GM19395 (cell line): Measurements from ENCODE around the gene SLC5A2.
"Not testable (repeated sequence)": the region's sequence is repeated elsewhere in the genome, so short reads cannot be mapped to it uniquely, and the experiment has no call there.

Experiments used
- ATAC-seq: cut with Tn5 transposase; IDR thresholded peaks from one replicate; pipeline ENCODE4 v1.9.1; 2021; ENCODE audit warnings: mild to moderate bottlenecking, moderate library complexity; ENCODE audit not compliant: unreplicated experiment

The SLC5A2 gene

DNA sequence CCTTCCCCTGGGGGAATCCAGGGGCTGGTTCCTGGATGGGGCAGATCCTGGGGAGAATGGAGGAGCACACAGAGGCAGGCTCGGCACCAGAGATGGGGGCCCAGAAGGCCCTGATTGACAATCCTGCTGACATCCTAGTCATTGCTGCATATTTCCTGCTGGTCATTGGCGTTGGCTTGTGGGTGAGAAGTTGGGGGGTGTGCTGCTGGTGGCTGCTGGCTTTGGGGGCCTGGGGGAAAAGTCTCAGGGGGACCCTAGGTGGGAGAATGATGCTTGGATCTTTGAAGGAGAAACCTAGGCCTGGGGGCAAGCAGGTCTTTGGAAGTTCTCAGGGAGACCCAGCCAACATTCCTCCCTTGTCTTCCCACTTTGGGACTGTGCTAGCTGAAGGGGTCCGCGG lies at the start of gene SLC5A2:
Gene SLC5A2 (plus strand): TSS at position 43 of the 400 bp plus-strand sequence. CDS start 14 bp downstream, at position 57.
- no peak for ATAC-seq

DNA sequence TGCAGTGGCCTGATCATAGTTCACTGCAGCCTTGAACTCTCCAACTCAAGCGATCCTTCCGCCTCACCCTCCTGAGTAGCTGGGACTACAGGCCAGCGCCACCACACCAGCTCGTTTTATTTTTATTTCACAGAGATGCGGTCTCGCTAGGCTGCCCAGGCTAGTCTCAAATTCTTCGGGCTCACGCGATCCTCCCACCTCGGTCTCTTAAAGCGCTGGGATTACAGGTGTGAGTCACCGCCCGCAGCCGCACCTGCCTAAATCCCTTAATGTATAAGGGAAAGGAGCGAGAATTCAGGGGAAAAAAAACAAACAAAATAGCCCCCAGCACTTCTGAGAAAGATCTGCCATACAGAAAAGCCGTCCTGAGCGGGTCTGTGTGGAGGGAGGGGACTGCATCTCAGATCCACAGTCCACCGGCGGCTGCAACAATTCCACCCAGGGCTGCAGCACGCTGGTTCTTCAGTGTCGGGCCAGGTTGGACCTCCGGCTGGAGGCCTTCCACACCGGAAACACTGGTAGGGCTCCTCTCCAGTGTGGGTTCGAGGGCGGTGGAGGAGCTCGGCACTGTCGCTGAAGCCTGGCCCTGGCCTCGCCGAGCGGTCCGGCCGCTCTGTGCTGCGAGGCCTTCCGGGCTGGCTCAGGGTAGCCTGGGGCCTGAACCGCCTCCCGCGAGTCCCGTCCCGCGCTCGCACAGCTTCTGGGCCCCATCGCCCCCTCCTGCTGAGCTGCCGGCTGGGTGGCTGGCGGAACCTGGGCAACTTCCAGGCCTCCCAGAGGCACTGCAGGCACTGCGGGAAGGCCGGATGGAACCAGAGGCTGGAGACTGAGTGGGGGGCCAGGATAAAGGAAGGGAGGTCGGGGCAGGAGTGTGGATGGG lies 47.3 kb upstream of the SLC5A2 start:
- no peak for ATAC-seq

DNA sequence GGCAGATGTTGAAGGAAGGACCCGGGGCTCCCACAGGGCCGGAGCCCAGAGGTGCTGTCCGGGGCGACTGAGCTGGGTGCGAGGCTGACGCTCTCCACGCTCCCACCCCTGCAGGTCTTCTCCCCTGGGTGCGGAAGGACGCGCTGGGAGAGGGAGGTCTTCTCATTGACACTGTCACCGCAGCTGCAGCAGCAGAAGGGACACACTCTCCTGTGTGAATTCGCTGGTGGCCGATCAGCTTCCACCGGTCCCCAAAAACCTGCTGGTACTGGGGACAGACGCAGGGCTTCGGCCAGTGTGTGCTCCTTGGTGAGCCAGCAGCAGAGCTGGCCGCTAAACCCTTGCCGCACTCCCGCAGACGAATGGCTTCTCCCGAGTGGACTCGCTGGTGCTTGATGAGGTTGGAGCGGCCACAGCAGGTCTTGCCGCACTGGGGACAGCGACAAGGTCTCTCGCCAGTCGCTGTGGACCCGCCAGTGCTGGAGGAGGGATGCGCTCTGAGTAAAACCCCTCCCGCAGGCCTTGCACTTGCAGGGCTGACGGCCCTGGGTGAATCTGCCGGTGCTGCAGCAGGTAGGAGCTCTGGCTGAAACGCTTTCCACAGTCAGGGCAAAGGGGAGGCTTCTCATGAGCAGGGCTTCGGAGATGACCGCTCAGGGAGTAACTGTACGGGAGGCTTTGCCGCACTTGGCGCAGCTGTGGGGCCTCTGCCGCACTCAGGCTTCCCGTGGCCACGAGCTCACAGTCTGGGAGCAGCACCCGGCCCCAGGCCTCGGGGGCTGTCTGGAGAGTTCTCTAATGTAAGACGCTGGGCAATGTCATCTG lies 46.5 kb upstream of the SLC5A2 start:
- ATAC-seq = no peak

DNA sequence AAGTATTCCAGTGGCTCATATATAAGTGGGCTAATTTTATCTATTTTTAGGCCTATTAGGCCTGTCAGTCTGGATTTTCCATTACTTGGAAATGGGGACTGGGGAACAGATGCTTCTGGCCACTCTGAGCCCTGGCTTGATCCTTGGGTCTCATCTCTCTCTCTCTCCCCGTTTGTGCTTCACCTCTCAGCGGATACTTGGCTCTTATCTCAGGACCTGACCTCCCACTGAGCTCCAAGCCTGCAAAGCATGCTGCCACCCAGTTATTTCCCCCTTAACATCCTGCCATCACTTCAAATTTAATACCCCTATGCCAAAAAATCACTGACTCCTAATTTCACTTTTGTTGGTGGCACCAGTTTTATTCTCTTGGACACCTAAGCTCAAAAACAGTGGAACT lies 44.5 kb upstream of the SLC5A2 start:
- no peak for ATAC-seq

DNA sequence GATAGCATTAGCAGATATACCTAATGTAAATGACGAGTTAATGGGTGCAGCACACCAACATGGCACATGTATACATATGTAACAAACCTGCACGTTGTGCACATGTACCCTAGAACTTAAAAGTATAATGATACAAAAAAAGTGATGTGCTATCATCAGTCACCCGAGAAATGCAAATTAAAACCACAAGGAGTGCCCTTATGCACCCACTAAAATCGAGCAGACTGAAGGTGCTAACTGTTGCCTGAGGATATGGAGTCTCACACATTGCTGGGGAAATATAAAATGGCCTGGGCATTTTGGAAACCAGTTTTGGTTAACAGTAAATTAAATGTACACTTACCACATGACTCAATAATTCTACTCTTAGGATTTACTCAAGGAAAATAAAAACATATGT lies 43.9 kb upstream of the SLC5A2 start:
- ATAC-seq = not testable (repeated sequence)

DNA sequence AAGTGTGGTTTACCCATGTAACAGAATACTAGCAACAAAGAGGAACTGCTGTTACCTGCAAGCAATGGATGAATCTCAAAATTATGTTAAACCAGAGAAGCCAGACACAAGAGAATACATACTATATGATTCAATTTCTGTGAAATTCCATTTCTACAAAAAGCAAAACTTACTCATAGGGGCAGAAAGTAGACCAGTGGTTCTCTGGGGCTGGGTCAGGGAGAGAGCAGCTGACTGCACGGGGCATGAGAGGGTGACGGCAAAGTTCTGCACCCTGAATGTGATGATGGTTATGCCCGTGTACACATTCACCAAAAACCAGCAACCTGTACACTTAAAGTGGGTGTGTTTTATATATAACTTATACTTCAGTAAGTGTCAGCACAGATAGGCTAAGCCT lies 43.4 kb upstream of the SLC5A2 start:
- no peak for ATAC-seq

DNA sequence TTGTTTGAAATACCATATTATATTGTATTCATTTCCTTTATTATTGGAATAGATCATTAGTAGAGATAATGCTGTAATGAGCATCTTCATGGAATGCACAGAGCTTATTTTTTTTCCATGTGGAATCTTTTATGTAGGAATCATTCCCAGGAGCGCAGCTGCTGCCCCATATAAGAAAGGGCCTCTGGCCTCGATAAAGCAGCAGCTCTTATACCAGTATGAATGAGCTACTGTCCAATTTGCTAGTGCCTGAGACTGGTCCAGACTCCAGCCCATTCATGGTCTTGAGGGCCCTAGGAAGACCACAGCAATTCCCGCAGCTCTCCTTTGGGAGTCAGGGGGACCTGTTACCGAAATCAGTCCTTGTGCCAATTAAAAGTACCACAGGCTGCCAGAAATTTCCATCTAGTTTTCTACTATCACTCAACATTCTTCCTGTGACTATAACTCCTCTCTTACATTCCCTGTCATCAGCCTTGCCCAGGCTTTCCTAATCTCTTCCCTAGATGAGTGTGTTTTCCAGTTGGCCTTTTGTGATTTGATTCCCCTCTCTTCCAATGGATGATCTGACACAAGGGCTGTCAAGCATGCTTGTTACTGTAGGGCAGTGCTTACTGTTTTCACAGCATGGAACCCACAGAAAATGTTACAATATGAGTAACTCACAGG lies 42.3 kb upstream of the SLC5A2 start:
- no peak for ATAC-seq

DNA sequence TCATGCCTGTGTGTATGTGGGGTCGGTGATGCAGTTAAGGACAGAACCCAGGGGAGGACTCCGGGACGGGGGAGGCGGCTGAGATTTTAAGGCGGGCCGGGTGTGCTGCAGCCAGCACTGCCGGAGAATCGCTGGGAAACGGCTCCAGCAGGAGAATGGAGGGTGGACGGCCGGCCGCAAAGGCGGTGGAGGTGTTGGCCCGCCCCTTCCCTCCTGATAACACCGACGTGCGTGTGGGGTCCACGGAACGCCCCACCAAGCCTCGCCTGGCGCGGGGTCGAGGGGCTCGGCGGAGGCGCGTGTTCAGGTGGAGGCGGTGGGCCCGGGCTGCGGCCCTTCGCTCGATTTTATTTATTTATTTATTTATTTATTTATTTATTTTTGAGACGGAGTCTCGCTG lies 41.0 kb upstream of the SLC5A2 start:
- ATAC-seq = no peak

DNA sequence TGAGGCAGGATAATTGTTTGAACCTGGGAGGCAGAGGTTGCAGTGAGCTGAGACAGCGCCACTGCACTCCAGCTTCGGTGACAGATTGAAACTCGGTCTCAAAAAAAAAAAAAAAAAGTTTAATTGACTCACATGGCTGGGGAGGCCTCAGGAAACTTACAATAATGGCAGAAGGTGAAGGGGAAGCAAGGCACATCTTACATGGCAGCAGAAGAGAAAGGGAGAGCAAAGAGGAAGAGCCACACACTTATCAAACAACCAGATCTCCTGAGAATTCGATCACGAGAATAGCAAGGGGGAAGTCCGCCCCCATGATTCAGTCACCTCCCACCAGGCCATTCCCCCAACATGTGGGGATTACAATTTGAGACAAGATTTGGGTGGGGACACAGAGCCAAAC lies 37.0 kb upstream of the SLC5A2 start:
- not testable (repeated sequence) for ATAC-seq

DNA sequence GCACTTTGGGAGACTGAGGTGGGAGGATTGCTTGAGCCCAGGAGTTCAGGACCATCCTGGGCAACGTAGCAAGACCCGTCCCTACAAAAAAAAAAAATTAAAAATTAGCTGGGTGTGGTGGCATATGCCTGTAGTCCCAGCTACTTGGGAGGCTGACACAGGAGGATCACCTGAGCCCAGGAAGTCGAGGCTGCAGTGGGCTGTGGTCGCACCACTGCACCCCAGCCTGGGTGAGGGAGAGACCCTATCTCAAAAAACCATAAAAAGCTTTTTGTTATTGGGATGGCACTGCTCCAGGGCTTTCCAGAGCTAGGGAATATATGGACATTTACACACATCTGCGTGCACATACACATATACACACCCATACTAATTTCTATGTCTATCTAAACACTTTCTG lies 31.7 kb upstream of the SLC5A2 start:
- no peak for ATAC-seq

DNA sequence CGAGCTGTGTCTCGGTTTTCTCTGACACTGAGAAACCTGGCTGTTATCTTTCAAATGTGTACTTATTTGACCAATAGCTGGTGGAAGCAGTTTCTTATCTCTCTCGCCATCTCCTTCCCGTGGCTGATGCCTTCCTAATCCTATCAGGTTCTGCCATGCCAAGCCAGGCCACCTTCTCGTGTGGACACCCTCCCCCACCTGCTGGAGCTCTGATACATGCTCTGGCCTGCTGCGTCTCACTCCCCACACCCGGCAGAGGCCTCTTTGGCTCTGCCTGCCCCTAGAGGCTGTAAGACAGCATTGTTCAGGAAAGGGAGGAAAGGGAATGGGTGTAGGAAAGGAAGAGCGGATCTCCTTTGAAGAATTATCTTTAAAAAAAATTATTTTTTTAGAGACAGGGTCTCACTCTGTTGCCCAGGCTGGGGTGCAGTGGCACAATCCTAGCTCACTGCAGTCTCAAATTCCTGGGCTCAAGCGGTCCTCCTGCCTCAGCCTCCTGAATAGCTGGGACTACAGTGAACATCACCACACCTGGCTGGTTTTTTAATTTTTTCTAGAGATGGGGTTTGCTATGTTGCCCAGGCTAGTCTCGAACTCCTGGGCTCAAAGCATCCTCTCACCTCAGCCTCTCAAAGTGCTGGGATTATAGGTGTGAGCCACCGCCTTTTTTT lies 31.1 kb upstream of the SLC5A2 start:
- no peak for ATAC-seq

DNA sequence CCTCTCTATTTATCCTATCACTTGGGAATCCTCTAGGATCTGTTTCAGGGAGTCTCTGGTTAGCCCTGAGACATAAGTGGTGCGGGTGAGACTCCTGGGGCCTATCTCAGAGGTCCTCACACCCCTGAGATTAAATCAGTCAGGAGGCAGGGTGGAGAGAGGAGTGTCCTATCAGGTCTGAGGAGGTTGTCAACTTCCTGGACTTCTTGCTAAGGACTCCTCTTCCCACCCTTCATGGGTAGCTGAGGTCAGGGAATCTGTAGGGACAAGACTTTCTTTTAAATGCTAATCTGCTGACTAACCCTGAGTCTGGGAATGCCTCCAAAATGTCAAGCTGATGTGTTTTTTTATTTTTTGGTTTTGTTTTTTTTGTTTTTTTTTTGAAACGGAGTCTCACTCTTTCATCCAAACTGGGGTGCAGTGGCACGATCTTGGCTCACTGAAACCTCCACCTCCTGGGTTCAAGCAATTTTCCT lies 30.3 kb upstream of the SLC5A2 start:
- ATAC-seq = no peak

DNA sequence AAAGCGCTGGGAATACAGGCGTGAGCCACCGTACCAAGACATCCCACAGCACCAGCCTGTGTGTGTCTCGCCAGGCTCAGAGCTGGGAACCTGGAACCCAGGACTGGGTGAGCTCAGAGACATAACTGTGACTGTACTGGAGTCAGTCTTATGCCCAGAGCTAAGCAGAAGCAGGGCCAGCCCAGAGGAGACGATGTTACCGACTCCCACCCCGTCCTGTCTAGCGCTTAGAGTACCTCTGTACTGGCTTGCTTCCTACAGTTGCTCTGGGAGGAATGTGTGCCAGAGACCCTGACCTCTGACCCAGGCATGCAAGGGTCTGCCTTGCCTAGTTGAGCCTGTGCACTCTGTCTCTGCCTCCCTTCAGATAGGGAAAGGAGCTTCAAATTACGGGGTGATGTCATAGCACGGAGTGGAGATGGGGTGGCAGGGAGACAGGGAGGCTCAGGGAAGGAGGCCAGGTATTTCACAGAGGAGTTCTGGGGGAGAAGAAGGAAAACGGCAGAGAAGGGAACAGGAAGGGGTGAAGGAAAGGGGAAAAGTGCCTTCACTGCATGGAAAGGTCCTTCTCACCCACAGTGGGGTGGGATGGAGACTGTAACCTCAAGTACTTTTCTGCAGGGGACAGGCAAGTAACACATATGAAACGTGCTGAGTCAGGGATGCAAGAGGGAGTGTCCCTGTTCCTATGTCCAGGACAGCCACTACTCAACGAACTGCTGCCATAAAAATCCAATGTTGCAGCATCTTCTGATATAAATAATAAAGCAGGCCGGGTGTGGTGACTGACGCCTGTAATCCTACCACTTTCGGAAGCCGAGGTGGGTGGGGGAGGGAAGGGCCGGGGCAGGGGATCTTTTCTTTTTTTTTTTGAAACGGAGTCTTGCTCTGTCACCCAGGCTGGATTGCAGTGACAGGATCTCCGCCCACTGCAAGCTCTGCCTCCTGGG lies 29.4 kb upstream of the SLC5A2 start:
- ATAC-seq = no peak

DNA sequence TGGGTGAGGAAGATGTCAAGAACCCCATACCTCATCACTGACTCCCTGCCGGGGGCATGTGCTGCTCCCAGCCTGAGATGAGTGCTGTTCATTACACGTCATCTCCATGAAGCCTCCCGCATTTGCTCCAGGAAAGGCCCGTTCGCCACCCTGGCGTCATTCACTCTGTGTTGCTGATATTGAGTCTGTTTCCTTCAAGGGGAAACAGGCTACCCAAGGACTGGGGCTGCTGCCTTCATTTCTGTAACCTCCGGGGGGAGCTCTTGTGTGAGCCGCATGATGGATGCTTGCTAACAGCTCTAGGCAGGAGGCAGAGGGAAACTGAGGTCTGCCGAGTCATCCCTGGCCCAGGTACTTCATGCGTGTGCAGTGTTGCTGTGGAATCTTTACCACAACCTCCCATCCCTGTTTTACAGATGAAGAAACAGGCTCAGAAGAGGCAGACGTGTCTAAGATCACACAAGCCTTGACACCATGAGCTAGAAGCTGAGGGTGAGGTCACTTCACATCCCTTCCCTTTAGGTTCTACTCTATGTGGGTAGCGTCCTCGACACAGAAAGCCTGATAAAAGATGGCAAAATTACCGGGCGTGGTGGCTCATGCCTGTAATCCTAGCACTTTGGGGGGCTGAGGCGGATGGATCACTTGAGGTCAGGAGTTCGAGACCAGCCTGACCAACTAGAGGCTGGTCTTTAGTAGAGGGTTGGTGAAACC lies 27.2 kb upstream of the SLC5A2 start:
- ATAC-seq = no peak

DNA sequence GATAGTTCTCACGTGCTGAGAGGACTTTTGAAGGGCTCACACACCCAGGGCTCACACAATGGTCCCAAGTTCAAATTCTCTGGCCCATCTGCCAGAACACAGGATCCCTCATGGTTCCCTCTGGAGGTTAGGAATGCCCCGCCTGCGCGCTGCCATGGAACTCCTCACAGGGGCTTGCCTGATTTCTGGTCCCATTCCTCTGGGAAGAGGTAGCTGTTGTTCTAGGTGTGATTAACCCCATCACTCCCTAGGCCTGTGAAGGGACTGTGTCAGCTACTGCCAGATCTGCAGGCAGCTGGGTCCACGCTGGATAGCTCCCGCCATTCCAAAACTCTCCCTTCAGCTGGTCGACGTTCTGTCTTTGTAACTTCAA lies 25.9 kb upstream of the SLC5A2 start:
- ATAC-seq = no peak

DNA sequence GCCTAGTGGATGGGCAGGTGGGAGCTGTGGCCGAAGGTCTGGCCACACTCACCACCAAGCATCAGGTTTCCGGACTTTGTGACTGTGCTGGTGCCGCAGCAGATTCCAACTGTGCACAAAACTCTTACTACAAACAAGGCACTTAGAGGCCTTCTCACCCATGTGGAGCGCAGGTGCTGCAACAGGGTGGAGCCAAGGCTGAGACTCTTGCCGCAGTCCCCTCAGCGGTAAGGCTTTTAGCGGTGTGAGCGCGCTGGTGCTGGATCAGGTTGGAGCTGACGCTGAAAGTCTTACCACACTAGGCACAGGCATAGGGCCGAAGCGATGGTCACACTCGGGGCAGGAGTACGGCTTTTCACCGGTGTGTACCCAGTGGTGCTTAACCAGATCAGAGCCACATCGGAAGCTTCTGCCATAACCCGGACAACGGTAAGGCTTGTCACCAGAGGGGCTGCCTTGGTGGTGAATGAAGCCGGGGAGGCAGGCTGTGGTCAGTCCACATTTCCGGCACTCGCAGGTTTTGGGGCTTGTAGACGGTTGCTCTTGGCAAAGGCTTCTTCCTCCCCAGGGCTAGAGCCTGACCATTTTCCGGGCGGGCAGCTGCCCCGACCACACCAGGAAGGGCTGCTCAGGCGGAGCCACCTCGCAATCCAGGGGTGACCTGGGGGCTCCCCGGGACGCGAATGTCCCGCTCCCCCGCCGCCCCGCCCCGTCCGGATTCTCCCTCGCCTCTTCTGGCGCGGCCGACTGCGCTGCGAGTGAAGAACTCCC lies 24.7 kb upstream of the SLC5A2 start:
- ATAC-seq = peak; percentile 13

DNA sequence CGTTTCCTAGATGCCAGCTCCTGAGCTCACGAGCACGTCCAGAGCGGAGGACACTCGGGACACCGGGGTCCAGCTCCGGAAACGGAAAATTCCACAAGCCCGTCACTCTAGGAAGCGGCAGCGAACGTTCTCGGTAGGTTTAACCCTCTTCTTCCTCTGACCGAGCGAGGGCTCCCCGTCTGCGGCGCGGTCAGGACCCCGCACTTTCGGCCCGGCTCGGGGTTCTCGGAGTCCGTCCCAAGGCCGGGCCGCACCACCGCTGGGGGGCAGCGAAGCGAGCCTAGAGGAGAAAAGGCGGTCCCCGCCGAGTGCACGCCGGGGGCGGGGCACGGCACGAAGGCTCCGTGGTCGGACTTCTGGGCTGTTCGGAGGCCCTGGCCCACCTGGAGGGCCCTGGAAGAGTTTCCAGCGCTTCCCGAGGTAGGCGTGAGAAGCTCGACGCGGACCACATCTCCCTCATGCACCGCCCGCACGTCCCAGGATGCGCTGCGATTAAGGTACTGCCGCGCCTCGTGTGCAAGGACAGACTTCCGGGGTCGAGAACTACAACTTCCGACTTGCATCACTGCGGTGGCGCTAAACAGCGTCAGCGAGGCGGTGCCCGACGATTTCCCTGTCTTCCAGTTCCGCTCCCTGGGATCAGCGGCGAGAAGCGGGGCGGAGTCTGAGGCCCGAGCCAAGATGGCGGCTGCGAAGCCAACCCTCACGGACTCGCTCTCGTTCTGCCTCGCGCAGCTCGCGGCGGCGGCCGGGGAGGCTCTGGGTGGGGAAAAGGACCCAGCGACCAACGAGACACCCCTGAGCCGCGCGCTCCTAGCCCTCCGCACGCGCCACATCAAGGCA lies 23.9 kb upstream of the SLC5A2 start, which contains the start of gene ARMC5:
Gene ARMC5 (plus strand): TSS at position 658 of the 843 bp plus-strand sequence. CDS start 24 bp downstream, at position 682.
- ATAC-seq = peak; percentile 77
